Omental fat pad (tissue), 4 donors: Measurements from ENCODE around the gene CECR2. TPM values are rescaled to one million over a fixed set of nuclear protein-coding genes. Genes with fewer than 3 reads are reported as not detected.

ENCODE experiments used
- ATAC-seq: fragments of 150-250 bp; one replicate; pipeline ENCODE4 v1.9.1; 2016; ENCODE audit warnings: mild to moderate bottlenecking, moderate library complexity; ENCODE audit not compliant: low FRiP score
- DNase-seq: peaks from one replicate; pipeline ENCODE4 v3.0.0-alpha.2; 2019; ENCODE audit warnings: low spot score
- total RNA-seq, 4 donors: library from RNA; depleted of rRNA; stranded (reverse); fragments of >200 nt; gene quantifications; one replicate each; pipeline ENCODE4 v1.1.0, GENCODE V29; 2016
- TF ChIP-seq, protein P1 (sequence below), 3 donors: fragments of 450-650 bp; IDR thresholded peaks; one replicate each; pipeline ENCODE4 v1.5.1; 2016 to 2017; ENCODE audit warnings: antibody characterized with exemption in 3 of 3, mild to moderate bottlenecking in 3 of 3, moderate library complexity in 2 of 3

The CECR2 gene
- total RNA-seq, 4 donors from 2014 or later, result 0.24 to 3.9 (median 0.70) TPM

- TF ChIP-seq, protein P1, sequence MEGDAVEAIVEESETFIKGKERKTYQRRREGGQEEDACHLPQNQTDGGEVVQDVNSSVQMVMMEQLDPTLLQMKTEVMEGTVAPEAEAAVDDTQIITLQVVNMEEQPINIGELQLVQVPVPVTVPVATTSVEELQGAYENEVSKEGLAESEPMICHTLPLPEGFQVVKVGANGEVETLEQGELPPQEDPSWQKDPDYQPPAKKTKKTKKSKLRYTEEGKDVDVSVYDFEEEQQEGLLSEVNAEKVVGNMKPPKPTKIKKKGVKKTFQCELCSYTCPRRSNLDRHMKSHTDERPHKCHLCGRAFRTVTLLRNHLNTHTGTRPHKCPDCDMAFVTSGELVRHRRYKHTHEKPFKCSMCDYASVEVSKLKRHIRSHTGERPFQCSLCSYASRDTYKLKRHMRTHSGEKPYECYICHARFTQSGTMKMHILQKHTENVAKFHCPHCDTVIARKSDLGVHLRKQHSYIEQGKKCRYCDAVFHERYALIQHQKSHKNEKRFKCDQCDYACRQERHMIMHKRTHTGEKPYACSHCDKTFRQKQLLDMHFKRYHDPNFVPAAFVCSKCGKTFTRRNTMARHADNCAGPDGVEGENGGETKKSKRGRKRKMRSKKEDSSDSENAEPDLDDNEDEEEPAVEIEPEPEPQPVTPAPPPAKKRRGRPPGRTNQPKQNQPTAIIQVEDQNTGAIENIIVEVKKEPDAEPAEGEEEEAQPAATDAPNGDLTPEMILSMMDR (IDR thresholded peaks at IDR 0.05), result no peak
- ATAC-seq, result no peak
- DNase-seq, result no peak
These were observed 20.7 kb upstream of the CECR2 start for GRCh38 chr22:17348464-17349103.

DNA sequence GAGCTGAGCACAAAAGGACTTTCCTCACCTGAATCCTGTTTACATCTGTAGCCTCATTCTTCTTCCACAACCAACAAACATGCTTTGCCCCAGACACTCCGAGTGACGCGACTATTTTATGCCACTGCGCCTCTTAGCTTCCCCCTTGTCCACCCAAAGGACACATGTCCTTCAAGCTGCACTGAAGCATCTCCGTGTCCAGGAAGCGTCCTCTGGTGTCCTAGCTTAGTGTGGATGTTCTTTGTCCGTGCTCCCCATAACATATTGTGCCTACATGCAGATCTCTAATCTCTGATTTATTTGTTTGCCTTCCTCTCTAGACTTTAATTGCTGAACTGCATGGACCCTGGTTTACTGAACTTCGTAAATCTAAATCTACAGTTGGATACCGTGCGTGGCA, 20.1 kb upstream of the CECR2 start:
- TF ChIP-seq, protein P1 (IDR thresholded peaks at IDR 0.05), result no peak
- ATAC-seq, result no peak
- no peak for DNase-seq

GRCh38 chr22:17350292-17350691, 19.0 kb upstream of the CECR2 start:
- TF ChIP-seq, protein P1 (IDR thresholded peaks at IDR 0.05), result no peak
- no peak for ATAC-seq
- DNase-seq, result no peak

- TF ChIP-seq, protein P1 (IDR thresholded peaks at IDR 0.05), result no peak
- DNase-seq (no peak), ATAC-seq (no peak)
These were observed 16.5 kb upstream of the CECR2 start for GRCh38 chr22:17352798-17353197.

DNA sequence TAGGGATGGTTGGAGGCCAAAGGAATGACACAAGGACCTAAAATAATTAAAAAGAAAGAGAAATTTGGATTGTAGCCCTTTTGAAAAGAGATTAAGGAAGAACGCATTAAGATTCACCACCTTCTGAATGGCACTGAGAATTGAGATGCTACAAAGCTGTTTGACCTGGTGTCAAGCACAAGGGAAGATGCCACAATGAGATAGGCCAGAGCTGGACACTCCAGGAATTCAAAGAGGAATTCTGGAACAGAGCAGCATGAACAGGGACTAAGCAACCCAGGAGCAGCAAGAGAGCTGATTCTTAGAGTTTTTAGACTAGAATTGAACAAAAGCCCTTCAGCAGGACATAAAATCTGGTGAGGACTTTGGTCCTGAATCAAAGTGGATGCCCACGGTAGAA, 11.6 kb upstream of the CECR2 start:
- TF ChIP-seq, protein P1 (IDR thresholded peaks at IDR 0.05), result no peak
- DNase-seq, result no peak
- ATAC-seq, result no peak

DNA sequence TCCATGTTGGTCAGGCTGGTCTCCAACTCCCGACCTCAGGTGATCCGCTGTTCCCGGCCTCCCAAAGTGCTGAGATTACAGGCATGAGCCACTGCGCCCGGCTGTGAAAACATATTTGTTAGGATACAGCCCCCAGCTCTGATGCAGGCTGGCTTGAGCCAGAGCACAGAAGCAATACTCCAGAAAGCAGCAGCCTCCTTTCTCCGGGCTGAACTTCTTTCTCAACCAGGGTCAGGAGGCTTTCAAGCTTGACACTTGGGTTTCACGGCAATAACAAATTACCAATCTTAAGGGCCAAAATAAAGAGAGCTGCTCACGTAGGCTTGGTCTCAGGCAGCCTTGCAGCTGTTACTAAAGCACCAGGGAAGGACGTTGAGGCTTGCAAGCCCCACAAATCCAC, 10.8 kb upstream of the CECR2 start:
- TF ChIP-seq, protein P1 (IDR thresholded peaks at IDR 0.05), result no peak
- ATAC-seq, result no peak
- no peak for DNase-seq

DNA sequence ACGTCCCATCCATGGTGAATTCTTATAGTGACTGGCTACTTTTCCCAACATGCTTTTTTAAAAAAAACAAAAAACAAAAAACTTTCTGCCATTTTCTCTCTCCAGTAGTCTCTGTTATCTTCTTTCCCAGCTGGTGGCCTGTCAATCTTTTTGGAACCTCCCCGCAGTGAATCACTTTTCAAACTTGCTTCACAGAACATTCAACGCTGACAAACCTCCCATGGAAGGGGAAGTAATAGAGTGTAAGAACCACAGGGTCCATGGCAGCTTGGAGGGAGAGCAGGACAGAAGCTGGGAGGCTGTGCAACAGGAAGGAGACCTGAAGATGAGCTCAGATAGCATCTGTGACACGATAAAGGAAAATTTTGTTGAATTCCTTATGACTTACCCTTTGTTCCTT, 9.8 kb upstream of the CECR2 start:
- TF ChIP-seq, protein P1 (IDR thresholded peaks at IDR 0.05), result no peak
- DNase-seq (no peak), ATAC-seq (no peak)
